Dedifferentiated amniotic fluid mesenchymal stem cell (primary cell): Measurements from ENCODE around the gene C6orf132.
"Not testable (repeated sequence)": the region's sequence is repeated elsewhere in the genome, so short reads cannot be mapped to it uniquely, and the experiment has no call there.

Experiments
- DNase-seq: peaks from one replicate; pipeline ENCODE4 v3.0.0-alpha.2; 2016; ENCODE audit errors: extremely low spot score

Gene C6orf132, protein sequence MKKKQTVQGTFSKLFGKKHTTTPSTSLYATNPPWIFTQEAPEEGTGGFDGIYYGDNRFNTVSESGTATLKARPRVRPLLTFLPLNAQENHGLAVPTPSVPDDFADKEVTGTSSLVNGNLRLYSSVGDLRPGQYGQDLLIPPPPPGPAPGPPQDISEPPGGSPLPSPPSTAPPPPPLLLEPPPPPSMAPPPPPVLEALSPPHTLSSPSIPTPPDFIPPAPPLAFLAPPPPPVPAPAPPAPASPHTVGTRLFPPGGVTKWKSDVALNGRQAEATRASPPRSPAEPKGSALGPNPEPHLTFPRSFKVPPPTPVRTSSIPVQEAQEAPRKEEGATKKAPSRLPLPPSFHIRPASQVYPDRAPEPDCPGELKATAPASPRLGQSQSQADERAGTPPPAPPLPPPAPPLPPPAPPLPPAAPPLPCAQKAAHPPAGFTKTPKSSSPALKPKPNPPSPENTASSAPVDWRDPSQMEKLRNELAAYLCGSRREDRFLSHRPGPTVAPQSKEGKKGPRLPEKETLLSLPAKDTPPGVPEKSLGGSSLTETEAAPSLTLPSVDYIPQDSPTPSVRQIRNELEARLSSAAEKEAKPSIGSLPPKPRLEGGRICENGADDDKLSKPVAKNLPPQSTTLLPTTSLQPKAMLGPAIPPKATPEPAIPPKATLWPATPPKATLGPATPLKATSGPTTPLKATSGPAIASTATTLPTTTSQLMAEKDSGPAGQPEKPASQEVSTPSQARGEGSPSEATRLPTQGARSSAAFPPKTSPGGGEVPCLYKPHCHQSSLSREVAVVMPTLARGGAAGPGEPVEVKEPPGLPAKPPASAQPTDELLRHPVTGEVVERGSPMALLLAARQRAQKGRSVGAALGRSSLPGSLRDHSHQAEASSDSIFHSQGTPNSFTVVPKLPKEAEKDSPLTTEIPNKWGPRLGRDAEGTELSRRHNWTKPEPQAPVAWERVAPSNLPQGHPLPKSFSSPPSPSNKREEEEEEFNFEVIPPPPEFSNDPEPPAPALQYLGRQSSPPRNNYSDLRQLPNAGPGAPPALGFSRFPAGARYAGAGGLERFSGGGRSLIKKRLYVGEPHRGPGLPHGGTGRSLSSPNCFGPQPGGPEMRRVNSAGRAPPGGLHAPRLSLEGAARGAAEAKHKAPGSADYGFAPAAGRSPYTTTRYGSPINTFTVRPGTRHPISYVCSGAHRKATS

DNA sequence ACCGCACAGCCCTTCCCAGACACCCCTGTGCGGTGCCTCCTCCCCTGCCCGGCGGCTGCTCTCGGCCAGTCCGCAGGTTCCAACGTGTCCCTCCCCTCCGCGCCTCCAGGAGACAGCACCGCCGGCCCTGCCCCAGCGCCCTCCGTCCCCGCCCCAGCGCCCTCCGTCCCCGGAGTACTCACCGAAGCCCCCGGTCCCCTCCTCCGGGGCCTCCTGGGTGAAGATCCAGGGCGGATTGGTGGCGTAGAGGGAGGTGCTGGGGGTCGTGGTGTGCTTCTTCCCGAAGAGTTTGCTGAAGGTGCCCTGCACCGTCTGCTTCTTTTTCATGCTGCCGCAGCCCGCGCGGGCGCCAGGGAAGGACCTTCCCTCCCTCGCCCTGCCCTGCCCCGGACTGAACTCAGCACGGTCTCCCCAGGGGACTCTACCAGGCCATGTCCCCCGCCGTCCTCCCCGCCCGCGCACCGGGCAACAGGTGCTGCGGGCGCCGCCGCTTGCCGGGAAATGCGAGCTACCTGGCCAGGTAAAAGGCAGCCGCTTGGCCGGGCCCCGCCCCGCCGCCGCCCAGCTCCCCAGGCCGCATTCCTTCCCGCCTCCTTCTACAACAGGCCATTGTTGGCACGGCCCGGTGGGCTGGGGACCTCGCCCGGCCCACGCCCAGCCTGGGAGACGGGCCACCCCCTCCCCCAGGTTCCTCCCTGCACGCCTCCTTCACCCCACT, at the start of gene C6orf132:
Gene C6orf132, minus strand, starts transcription at position 503 of the 718 bp plus-strand sequence. Its CDS starts 176 bp downstream, at position 327.
- DNase-seq: no peak

DNA sequence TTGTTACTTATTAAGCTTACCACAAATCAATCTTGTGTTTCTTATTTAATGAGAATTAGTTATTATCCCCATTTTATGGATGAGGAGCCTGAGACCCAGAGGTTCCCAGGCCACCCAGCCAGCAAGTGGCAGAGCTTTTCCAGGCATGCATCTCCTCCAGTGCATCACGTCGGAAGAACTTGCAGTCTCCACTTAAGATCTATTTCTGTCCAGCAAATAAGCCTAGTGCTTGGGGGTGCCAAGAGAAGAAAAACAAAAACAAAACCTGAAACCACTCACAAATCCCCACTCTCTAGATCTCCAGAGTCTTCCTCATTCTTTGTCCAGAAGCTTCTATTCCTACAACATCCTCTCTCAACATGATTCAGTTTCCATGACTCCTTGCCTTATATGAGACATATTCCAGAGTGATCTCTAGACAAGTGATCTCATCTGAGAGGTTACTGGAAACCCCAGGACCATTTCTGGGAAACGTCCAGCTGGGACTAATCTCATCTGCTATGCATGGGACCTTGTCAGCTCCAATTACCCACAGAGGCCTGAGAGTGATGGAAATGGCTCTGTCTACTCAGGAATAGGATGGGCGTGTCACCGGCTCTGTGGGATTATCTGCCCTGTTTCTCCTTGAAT, 48.2 kb upstream of the C6orf132 start:
- DNase-seq: peak; percentile 36

DNA sequence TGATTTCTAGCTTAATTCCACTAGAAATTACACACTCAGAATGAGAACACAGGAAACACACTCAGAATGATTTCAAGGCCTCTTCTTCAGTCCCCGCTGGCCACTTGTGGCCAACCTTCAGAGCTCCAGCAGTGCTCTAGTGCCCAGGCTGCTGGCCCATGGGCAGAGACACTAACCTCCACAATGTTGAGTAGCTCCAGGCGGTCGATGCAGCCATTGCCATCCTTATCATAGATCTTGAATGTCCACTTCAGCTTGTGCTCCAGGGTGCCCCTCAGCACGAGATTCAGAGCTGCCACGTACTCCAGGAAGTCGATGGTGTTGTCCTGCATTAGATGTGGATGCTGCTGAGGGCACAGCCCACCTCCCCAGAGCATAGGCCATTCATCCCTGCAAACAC, 46.0 kb upstream of the C6orf132 start:
- DNase-seq: no peak

DNA sequence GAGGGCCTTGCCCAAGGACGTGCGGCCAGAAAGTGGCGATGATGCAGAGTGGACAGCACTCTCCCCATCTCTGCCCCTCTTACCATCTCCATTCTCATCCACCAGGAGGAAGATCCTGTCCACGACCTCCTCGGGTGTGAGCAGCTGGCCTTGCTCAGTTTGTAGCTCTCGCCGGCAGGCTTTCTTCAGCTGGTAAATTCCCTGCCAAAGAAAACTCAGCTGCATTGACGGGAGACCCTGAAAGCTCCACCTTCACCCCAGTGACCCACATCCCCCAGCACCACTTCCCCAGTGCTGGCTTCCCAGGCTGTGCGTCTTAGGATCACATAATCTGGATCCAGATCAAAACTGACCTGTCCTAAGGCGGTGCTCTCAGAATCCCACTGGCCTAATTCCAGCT, 43.2 kb upstream of the C6orf132 start:
- DNase-seq: no peak

DNA sequence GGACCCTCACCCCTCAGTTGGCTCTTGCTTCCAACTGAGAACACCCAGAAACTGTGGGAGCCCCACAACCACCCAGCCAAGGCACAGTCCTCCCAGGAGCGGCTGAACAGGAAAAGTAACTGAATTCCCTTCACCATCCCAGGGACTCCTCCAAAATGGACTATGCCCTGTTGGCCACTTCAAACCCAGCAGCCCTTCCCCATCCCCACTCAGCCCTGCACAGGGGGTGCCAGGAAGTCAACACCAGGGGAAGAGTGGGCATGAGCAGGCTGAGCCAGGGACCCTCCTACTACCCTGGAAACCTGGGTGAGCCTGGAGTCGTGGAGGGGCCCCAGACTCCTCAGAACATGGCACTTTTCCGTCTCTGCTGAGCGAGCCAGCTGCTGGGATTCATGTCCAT, 42.1 kb upstream of the C6orf132 start:
- no peak for DNase-seq

DNA sequence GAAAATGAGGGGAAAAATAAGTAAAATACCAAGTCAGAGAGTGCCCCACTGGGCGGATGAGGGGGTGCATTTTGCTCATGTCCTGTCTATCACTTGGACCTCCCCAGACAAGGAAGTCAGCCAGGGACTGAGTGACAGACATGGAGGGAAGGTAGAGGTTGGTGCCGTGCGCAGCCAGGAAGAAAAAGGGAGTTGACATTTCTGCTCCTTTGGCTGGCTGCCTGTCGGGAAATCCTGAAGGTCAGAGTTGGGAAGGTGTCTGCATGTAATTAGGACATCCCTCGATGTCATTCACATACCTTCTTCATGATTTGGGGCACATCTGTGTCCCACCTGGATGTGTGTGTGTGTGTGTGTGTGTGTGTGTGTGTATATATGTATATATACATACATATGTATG, 39.7 kb upstream of the C6orf132 start:
- DNase-seq: no peak

DNA sequence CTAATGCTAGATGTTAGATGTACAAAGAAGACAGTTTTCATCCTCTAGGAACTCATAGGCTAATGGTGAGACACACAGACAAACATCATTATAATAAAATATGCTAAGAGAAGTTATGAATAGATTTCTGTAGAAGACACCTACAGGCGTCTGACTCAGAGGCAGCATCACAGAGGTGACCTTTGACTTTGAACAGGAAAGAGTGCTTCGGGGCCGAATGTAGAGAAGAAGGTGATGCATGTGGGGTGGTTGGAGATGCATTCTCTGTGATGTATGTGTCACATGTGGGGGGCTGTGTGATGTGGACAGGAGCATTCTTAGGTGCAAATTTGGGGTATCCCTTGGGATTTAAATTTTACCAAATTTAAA, 37.5 kb upstream of the C6orf132 start:
- DNase-seq: no peak

DNA sequence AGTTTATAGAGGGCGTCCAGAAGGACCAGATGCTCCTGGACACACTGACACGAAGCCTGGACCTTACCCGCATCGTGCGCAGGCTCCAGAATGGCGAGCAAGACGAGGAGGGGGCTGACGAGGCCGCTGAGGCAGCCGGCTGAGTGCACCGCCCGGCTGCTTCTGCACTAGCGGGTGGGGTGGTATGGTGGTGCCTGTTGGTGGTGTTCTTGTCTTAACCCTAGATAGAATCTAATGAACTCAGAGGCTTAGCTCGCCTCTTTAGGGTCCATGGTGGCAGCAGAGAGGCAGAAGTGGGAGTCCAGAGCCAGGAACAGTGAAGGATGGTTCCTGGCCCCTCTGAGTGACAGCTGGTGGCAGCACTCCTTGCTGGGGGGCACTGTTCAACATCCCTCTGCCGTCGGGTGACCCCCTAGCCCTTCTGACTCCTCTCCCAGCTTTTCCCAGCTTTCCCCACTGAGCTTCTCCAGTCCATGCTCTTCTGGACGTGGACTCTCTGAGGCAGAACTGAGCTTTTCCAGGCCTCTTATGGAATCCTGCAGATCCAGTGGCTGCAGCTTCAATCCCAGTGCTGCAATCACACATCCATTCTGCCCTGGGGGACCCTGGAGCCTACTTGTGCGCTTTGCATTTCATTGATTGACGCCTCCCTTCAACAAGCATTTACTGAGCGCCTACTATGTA, 37.0 kb upstream of the C6orf132 start:
- no peak for DNase-seq

DNA sequence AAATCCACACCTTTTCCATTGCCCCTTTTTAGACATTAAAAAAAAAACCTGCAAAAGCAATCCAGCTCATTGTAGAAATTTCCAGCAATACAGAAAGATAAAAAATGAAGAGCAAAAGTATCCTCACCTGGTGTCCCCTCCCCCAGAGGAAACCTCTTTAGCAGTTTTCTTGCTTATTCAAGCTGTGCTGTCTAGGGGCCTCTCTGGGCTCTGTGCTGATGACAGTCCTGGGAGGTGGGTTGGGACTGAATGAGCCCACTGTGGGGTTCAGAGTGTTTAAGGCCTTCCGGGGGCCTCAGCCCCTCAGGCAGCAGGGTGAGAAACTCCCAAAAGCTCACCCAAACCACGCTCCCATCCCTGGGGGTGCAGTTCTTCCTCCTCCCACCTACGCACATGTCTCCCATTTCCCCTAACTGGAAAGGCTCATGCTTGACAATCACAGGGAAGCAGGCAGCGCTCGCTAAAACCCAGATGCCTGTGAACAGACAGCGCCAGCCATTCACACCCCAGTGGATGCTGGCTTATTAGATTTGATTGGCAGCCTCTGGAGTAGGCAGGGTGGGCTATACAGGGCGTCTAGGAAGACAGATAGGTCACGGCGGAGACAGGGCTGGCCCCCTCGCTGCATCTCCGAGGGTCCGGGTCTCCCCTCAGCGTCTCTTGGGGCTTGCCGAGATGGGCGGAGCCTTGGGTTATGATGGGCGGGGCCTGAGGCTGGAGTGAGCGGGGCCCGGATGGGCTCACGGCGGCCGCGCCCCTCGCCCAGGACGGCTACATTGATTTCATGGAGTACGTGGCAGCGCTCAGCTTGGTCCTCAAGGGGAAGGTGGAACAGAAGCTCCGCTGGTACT, 35.3 kb upstream of the C6orf132 start:
- DNase-seq: no peak

DNA sequence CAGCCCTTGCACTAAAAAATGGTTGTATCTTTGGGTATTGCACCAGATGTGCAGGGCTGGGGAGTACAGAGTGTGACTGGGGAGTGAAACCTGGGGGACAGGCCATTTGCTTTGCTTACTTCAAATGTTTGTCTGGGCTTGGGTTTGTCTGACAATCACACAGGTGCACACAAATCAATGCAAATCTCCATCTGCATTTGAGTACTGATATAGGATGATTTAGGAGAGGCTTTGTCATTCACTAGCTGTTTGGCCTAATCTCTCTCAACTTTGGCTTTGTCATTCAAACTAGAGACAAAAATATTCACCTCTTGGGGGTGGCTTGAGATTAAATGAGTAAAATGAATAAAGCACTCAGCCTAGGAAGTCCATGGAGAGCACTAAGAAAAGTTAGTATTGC, 34.6 kb upstream of the C6orf132 start:
- no peak for DNase-seq

DNA sequence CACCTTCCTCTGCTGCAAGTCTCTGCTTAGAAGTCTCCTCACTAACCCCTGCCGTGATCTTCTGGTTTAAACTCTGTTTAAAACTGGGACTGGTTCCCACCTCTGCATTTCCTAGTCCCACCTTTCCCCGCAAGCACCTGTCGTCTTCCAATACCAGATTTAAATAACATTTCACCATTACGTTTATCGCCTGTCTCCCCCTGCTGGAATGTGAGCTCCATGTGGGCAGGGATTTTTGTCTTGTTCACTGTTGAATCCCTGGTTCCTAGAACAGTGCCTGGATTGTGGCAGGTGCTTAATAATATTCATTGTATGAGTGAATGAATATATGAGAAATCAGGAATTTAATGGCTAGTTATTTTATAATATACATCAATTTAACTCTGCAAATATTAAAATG, 33.4 kb upstream of the C6orf132 start:
- no peak for DNase-seq

DNA sequence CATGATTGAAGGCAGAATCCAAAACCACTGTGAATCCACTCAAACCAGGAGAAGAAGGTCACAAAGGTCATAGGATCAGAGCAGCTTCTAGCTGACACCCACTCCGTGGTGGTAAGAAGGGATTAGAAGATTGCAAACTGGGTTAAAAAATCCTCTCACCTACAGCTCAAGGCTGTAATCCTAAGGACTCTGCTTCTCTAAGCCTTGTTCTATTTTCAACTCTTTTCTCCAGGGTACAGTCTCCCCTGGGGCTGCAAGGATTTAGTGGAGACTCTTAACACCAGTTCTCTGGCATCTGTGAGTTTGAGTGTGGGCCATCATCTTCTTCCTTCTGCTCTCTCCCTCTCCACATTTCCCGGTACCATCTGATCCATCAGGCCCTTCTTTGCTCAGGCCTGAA, 30.7 kb upstream of the C6orf132 start, which contains the start of gene GUCA1A:
Gene GUCA1A, plus strand, starts transcription at position 264 of the 400 bp plus-strand sequence. CDS start 250 bp downstream, outside the sequence.
- DNase-seq: no peak

DNA sequence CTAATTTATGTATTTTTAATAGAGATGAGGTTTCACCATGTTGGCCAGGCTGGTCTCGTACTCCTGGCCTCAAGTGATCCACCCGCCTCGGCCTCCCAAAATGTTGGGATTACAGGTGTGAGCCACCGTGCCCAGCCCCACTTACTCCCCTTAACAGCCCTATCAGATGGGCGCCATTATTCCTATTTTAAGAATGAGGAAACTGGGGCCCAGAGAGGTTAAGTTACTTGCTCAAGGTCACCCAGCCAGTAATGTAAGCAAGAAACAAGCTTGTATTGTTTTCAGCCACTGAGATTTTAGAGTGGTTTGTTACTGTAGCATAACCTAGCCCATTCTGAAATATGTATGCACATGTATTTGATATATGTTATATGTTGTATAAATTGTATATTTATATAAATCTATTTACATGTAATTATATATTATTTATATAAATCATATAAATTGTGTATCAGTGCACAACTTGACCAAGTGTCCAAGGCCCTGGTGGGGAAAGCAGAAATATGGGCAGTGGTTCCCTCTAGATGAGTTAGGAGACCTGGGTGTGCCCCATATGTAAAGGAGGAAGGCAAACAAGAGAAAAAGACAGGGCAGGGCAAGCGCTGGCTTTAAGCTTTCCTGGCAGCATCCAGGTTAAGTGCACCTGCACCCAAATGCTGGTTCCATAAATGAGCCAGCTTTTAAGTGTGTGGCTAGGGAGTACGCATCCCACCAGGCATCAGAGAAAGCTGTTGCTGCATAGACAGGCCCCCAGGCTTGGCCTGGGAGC, 29.6 kb upstream of the C6orf132 start:
- no peak for DNase-seq

DNA sequence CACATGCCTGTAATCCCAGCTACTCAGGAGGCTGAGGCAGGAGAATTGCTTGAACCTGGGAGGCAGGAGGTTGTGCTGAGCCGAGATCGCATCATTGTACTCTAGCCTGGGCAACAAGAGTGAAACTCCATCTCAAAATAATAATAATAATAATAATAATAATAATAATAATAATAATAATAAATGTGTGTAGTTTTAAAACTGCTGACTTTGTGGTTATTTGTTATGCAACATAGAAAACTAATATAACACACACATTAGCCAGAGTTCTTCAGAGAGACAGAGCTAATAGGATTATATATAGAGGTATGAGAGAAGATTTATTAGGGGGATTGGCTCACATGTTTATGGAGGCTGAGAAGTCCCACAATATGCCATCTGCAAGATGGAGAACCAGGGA, 27.4 kb upstream of the C6orf132 start:
- not testable (repeated sequence) for DNase-seq

DNA sequence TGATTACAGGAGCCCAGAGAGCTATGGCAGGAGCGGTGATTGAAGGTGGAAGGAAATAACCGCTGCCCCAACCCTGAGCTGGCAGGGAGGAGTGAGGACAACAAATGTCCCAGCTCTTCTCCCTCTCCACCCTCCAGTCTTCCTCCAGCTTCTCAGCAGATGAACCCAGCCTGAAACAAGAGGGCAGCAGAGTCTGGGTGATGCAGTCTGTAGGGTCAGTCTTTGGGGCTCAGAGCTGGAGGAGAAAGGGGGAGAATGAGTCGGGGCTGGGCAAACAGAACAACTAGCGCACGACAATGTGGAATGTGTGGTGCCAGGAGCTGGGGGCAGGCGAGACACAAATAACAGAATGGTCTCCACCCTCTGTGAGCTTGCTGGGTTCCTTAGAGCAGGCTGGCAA, 26.2 kb upstream of the C6orf132 start:
- no peak for DNase-seq

DNA sequence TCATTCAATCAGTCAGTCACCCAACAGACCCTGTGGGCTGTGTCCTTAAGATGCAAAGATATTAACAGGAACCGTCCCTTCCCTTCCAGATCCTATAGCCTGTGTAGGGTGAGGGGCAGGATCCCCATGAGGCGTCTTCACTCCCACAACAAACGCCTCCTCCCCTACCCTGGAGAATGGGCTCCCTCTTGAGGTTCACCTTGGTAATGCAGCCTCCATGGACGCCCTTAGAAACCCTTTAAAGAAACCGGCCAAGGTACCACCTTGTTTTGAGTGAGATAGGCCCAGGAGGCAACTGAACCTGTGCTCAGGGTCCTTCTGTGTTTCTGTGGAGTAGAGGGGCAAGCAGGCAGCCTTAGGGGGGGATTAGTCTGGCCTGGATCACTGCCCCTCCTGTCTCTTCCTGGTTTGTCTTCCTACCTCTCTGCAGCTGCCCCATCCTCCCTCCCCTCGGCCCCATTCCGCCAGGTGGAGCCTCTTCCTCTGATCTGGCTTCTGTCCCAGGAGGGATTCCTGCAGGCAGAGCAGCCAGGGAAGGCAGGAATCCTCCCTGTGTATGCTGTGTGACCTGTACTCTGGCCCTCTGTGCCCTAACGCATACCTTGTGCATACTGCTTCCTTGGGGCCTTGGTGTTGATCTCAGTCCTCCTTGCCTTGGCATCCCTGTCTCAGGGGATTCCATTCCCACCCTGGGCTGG, 24.2 kb upstream of the C6orf132 start:
- DNase-seq: peak; percentile 63

DNA sequence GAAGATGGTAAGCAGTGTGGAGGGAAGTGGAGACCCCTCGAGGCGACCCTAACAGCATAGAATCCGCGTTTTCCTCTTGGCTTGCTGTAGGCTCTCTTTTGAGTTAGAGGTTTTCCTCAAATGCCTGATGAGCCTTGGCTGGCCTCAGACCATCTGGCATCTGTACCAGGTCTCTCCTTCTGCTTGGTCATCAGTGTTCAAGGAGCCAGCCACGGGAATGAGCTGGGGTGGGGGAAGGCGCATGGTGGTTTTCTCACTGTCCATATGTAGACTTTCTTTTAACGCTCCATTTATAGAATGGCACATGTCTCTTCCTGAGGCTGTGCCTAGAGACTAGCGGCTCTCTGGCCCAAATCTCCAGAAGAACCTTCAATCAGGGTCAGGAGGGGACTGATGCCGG, 22.6 kb upstream of the C6orf132 start:
- no peak for DNase-seq

DNA sequence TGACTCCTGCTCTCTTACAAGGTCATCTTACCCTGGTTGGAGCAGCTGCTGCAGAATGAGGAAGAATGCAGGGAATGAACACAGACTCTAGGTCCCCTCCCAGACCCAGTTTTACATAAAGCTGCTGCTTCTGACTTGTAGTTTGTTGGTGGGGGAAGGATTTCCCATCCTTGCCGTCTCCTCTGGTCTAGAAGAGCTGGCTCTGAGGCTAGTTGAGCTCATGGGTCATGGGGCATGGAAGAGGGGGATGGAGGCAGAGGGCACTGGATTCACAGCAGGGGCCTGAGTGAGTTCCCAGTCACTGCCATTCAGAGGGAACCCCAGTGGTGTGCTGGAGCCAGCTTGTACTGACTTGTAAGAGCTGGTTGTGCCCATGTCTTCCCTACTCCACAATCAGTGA, 21.6 kb upstream of the C6orf132 start:
- no peak for DNase-seq
